Activated CD4-positive, CD25-positive, alpha-beta regulatory T cell treated with anti-CD3 and anti-CD28 coated beads, Interleukin-2, amount 50 U/mL, for 24 hours (primary cell): Measurements from ENCODE around the gene CMIP.
"Not testable (repeated sequence)": the region's sequence is repeated elsewhere in the genome, so short reads cannot be mapped to it uniquely, and the experiment has no call there.

Experiments
- ATAC-seq, 2 donors: fragments of 150-1000 bp; cut with Tn5 transposase; one replicate each; pipeline ENCODE4 v1.10.0; 2021; ENCODE audit warnings: mild to moderate bottlenecking in 1 of 2, moderate library complexity in 1 of 2

The CMIP gene

DNA sequence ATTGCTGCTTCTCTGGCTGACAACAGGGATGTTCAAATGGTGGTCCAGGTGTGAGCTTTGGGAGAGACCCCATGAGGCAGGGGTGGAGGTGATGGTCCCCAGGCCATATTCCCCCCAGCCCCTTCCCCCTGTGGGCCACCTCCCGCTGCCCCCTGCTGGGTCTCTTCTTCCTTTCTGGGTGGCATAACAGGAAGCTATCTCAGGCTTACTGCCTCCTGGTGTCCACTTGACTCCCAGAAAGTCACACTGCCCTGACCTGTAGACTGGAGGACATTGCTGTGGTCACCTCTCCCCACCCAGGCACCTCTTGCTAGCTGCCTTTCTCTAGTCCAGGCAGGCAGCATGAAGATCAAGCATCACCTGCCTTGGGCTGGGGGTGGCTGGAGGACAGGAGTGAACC is 288.1 kb downstream of the CMIP start:
- ATAC-seq = no peak

DNA sequence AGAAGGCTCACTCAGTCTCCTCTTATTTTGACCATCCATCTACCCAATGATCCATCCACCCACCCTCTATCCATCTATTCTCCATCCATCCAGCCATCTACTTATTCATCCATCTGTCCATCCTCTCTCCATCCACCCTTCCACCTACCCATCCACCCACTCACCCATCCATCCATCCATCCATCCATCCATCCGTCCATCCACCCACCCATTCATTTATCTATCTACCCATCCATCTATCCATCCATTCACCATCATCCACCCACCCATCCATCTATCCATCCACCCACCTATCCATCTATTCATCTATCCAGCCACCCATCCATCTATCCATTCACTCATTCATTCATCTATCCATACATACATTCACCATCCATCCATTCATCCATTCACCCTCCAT is 288.7 kb downstream of the CMIP start:
- ATAC-seq = no peak

DNA sequence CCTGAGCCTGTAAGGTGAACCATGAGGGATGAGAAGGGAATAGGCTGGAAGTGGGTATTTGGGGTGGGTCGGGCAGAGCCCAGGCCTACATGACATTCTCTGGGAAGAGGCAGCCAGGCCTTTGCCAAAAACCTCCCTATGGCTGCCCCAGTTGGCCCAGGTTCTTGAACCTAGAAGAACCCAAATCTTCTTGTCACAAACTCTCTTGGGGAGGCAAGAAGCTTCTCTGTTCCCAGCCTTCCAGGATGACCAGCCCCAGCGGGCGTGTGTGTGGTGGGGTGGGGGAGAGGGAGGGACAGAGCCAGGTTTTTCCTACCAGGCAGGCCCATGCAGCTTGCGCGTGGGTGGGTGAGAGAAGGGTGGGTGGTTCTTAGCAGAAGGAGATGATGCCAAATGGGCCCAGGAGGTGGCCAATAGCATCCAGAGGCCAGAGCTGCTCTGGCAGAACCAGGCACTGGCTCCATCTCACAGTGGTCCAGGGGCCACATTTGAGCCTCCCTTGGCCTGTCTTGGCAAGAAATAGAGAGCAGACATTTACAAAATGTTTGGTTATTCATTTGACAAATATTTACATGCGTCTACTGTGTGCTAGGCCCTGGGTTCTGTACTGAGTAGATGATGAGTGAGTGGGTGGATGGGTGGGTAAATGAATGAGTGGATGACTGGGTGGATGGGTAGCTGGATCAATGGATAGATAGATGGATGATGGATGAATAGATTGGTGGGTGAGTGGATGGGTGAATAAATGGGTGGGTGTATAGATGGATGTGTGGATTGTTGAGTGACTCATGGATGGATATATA is 290.2 kb downstream of the CMIP start:
- no peak for ATAC-seq

DNA sequence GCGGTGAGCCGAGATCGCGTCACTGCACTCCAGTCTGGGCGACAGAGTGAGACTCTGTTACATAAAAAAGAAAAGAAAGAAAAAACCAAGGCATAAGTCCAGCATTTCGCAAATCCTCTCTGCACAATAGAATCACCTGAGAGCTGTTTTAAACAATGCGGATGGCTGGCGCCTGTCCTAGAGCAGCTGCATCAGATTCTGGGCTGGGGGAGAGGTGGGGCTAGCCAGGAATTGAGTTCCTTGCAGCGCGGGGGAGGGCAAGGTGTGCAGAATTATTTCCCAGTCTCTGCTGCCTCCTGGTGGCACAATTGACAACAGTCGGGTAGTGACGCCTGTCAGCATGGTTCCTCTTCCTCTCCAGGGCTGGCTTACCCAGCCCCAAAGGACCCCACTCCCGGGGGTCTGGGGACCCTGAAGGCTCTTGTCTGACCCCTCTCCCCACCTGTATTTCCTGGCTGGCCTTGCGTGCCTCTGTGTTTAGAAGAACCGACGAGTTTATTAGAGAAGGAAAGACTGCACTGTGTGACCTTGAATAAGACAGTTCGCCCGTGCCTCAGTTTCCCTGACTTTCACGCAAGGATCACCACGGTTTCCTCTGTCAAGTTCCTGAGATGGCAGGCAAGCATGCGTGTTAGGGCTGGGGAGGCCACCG is 293.4 kb downstream of the CMIP start:
- ATAC-seq = peak; percentile 90 to 94

DNA sequence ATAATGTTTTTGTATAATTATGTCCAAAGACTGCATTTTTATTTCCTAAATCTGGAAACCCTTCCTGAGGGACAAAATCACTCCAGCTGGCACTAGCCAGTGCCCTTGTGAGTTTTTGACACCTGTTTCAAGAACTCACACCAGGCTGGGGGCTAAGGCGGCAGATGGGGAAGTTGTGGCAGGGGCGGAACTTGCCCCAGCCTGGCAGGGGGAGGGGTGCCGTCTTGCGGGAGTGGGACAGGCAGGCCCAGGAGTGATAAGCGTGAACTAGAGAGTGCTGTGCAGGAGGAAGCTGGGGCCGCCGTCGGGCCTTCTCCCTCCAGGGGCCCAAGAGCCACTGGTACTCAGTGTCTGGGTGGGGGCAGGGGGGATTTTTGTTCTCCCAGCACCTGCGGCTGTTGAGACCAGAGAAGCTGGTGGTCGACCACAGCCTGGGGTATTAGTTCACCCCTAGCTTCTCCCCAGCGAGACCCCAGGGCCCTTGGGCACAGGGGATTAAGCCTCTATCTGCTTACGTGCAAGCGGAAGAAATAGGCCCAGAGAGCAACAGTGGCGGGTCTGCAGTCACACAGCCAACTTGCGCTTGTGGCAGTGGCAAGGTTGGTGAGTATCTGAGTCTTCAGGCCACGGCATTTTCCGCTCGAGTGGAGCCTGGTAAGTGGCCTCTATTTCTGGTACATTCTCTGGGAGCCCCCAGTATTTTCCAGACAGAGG is 294.3 kb downstream of the CMIP start:
- ATAC-seq = no peak

DNA sequence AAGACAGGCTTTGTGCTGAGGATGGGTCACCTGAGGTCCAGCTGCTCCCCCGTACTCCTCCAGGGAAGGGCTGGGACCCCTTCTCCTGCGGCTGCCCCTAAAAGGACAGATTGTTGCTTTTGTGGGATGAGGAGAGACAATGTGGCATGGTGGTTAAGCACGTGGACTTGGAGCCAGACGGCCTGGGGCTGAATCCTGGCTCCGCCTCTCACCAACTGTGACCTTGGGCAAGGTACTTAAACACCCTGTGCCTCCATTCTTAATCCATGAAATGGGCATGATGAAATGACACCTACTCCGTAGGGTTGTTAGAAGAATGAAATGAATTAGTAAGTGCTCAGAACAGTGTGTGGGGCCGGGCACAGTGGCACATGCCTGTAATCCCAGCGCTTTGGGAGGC is 294.9 kb downstream of the CMIP start:
- ATAC-seq = no peak

DNA sequence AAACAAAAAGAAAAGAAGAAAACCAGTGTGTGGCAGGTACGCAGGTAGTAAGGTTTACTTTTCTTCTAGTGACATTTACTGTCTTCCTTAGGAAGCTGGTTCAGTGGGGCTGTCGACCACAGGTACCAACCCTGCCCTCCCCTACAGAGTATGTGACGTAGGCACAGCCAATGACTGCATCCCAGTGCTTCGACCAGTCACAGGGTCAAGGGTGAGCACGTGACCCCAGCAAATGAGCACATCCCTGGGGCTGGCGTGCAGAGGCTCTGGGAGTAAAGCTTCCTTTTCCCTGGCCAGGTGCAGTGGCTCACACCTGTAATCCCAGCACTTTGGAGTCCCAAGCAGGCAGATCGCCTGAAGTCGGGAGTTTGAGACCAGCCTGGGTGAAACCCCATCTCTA is 295.6 kb downstream of the CMIP start:
- no peak for ATAC-seq

DNA sequence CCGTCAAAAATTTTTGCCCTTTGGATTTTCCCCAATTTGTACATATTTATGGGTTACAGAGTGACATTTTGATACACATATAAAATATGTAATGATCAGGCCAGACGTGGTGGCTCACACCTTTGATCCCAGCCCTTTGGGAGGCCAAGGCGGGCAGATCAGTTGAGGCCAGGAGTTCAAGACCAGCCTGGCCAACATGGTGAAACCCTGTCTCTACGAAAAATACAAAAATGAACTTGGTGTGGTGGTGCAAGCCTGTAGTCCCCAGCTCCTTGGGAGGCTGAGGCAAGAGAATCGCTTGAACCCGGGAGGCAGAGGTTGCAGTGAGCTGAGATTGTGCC is 296.8 kb downstream of the CMIP start:
- not testable (repeated sequence) for ATAC-seq

DNA sequence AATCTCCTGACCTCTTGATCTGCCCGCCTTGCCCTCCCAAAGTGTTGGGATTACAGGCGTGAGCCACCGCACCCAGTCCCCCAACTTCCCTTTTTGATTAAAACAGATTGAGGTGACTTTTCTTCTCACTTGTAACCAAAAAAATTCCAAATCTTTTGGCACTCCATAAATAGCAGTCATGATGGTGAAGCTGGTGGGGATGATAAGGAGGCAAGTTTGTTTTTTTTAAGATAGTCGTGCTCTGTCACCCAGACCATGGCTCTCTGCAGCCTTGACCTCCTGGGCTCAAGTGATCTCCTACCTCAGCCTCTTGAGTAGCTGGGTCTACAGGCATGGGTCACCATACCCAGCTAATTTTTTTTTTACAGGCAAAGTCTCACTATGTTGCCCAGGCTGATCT is 299.8 kb downstream of the CMIP start:
- no peak for ATAC-seq

DNA sequence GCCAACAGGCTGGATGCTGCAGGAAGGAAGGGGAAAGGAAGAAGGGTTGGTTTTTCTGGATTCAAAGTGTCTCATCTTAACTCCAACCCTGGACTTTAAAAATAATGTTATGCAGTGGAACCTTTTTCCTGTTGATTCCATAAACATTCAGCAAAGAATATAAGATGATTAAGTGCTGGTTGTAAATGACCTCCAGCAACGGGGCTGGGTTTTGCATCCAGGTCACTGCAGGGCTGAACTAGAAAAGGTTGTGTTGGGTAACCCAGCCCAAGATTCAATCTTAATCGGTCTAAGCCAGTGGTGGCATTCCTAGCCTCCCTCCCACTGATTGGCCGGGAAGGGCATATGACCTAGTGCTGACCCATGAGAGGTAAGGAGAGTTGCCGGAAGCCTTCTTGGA is 300.3 kb downstream of the CMIP start:
- no peak for ATAC-seq

DNA sequence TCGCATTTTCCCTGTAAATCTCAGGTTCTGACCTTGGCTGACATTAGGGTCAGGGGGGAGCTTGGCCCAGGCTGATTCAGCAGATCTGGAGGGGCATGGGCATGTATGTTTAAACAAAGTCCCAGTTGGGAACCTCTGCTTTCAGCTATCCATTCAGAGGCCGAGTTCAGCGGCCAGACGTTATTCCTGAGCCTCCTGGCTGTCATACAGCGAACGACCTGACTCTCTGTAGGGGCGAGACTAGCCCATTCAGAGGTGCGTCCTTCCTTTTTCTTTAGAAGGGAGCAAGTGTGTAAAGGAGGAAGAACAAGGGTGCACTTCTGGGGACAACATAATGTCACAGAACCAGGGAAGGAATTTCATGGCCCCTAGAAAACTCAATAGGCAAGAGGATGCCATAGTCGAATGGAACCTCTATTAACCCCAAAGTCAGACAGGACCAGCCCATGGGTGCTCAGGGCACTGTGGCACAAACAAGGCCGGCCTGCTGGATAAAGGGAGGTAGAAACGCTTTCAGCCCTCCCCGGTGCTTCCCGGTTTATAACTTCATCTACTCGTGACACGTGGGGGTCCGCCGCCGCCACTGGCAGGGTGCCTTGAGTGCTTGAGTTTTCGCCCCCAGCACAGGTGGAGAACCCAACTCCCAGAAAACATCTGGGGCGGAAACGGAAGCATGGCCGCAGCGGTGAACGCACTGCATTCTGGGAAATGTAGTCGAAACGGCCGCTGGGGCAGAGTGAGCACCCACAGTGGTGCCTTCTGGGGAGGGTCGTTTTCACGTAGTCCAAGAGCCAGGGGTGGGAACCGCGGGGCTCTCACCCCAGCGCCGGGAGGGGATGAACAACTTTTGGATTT is 301.3 kb downstream of the CMIP start:
- peak; percentile 87 for ATAC-seq

DNA sequence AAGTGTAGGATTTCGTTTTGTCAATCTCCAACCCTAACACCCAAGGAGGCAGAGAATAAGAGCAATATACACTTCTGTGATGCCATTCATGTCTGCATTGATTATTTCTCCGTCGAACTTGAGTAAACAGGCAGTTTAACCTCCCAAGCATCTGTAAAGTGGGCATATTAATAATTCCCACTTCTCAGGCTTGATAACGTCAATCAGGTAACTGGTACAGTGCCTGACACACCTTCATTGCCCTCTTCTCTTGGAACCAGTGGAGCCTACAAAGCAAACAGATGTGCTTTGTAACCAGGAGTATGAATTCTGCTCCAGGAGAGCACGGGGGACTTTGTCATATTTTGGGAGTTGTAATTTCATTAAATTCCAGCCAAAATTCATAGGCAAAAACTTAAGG is 302.0 kb downstream of the CMIP start:
- no peak for ATAC-seq

DNA sequence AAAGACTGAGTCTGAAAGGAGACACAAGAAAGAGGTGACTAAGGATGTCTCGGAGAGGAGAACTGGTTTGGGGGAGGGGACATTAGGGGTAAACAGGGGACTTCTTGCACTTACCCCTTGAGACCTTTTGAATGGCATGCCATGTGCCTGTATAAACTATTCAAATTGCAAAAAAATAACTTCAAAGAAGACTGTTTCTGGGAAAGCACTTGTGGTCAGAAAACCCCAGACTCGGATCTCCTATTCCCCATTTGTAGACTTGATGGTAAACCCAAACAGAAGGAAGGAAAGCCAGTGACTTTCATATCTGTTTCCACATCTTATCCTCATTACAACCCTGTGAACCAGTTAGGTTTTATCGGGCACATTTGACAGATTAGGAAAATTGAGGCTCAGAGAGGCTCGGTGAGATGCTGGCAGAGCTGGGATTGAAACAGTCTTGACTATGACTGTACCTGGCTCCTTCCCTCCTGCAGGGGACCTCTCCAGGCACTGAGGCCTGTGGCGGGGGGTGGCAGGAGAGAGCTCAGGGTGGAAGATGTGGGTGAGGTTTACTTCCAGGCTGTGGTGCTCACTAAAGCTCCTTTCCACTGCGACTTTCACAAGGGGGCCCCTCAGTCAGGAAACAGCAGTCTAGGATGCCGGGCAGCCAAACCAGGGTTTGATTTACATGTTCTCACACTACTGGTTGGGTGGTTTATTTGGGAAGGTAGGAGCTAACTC is 304.0 kb downstream of the CMIP start:
- ATAC-seq = no peak

DNA sequence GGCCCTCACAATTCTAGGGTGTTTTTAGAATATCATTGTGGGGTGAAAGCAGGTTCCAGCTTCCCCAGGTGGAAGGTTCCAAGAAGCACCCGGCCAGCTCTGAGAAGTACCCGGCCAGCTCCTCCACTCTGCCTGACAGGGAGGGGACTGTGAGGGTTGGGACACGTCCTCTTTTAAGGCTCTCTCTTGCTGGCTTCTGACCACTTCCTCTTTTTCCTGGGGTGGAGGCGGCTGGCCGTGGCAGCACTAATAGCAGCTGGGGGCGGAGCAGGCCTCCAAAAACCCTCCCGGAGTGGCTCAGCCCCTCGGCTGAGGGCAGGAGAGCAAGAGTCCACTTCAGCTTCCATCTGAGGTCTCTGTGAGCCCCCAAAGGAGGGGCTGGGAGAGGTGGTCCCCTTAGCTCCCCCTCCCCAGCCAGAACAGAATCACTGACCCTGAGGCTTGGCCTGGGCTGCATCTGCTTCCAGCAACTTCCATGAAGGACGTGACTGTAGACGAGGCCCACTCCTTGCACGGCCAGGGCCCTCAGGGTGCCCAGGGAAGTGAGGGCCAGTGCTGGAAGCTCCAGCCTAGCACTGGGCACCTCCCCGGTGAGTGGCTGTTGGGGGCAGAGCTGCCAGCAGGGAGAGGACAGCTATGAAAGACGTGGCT is 307.7 kb downstream of the CMIP start:
- ATAC-seq = peak; percentile 25 to 51

DNA sequence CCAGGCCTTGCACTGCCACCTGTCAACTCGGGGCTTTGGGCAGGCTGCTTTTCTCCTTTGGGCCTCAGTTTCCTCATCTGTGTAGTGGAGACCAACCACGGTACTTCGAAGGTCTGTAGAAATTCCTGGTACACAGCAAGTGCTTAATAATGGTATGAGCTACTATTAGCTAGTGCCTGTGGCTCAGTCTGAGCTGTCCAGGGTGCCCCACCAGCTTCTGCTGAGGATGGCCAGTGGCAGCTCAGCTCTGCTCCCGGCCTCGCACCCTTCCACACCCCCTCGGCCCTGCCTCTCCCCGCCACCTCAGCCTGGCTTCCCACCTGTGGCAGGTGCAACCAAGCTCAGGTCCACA is 308.2 kb downstream of the CMIP start:
- ATAC-seq = no peak

DNA sequence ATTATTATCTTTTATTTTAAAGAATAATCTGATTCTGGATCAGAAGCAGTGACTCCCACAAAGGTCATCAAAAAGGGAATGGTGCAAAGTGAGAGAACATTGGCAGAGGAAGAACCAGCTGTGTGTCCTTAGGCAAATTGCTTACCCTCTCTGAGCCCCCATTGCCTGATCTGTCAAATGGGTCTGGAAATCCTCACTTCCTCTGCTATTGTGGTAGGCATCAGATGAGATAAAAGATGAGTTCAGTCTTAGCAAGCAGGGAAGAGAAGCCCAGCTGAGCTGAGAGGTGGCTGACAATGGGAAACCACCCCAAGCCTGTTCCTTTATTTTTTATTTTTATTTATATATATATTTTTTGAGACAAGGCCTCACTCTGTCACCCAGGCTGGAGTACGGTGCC is 310.2 kb downstream of the CMIP start:
- ATAC-seq = no peak

DNA sequence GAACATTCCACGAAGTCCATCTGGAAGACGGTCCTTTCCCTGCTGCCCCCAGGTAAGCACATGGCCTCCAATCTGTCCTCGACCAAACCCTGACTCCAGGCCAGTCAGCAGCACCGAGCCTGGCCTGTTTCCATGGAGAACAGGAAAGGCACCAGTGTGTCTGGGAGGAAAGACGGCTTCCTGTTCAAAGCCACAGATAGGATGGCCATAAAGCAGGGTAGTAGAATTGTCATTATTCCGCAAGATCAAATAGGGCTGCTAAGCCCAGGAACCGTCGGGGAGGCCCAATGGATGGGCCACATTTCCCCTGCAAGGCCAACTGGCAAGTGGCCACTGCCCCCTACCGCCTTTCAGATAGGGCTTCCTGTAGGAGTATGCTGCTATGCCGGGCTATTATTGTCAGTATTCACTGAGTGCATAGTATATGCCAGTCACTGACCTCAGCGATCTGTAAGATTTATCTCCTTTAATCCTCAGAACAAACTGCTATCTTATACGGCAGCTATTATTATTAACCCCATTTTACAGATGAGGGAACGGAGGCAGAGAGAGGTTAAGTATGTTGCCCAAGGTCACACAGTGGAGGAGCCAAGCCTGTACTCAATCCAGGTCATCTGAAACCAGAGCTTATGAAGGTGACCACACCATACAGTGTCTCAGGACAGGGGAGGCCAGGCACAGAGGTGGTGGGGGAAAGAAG is 311.5 kb downstream of the CMIP start:
- ATAC-seq = no peak

DNA sequence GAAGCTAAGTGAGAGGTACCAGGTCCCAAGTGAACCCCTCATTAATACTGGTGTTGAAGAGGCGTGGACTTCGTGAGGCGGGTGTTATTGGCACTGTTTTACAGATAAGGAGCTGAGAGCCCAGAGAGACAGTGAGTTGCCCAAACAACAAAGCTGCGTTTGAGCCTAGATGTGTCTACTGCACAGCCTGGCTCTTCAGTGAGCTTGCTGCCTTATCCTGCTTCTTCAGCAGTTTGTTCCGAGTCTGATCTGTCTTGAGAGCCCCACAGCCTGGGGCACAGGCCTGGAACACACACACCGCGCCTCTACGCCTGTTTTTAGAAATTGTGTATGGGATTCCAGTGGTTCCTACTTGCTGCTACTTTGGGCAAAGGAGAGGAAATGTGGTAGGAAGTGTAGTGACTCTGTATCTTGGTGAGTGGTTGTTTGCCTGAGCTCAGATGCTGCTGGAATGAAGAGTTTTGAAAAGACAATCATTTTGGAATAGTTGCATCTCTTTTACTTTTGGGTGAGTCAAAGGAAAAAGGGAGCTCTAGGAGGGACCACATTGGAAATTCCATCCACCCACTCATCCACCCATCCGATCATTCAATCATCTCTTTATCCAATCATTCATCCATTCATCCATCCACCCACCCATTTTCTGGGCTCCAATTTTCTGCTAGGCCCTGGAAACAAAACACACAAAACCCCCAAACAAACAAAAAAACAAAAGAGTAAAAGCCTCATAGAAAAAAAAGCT is 312.2 kb downstream of the CMIP start:
- no peak for ATAC-seq

DNA sequence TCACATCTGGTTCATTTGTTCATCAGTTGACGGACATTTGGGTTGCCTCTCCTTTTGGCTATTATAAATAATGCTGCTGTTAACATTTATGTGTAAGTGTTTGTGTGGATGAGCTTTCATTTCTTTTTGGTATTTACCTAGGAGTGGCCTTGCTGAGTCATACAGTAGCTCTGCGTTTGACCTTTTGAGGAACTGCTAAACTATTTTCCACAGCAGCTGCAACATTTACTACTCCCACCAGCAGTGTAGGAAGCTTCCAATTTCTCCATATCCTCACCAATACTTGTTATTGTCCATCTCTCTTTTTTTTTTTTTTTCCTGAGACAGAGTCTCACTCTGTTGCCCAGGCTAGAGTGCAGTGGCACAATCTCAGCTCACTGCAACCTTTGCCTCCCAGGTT is 313.8 kb downstream of the CMIP start:
- no peak for ATAC-seq
